Endothelial cell of umbilical vein (primary cell): ENCODE data around the gene TBC1D10A. TPM values are rescaled to one million over a fixed set of nuclear protein-coding genes. Genes with fewer than 3 reads are reported as not detected.

ENCODE experiments used
- BruUV-seq: library from RNA; stranded (reverse); fragments of 400-500 nt; replicated peaks from 2 replicates; lab custom pipeline; 2021; lab: Mats Ljungman, UMichigan
- CTCF ChIA-PET: fragments of 300-600, 350-600 bp; sonication (Branson Sonifier 250); formaldehyde crosslinking; loops from one replicate; lab custom pipeline; 2021; ENCODE audit warnings: antibody characterized with exemption, inconsistent platforms; lab: Charles Lee
- POLR2A ChIA-PET: fragments of 300-600, 350-600 bp; sonication (Branson Sonifier 250); formaldehyde crosslinking; loops from one replicate; lab custom pipeline; 2021; ENCODE audit warnings: antibody characterized with exemption, inconsistent platforms; lab: Charles Lee
- DNase-seq: peaks from one replicate; pipeline ENCODE4 v3.0.0-alpha.2; 2011; ENCODE audit warnings: low read depth, low spot score
- FAIRE-seq: peaks from 2 replicates; lab custom pipeline; 2011; peaks lifted over from hg19 to GRCh38; lab: Jason Lieb, UNC
- H2AFZ ChIP-seq: 2 replicates; pipeline ENCODE4 v1.6.0; 2012; ENCODE audit warnings: low read depth, low read length, control low read depth, inconsistent platforms
- H3K27ac ChIP-seq: 2 replicates; pipeline ENCODE4 v1.5.1; 2011; ENCODE audit warnings: low read depth, mild to moderate bottlenecking, control low read depth, low read length, moderate library complexity; ENCODE audit not compliant: insufficient read depth
- H3K27me3 ChIP-seq, 2 experiments: 2 replicates each; pipeline versions ENCODE4 v1.6.0 to v1.6.1; 2011; ENCODE audit warnings: low read length in 2 of 2, mixed read lengths in 1 of 2; ENCODE audit not compliant: control insufficient read depth in 2 of 2, insufficient read depth in 2 of 2
- H3K36me3 ChIP-seq, 2 experiments: 2 replicates in 1 of 2; 3 replicates in 1 of 2; pipeline ENCODE4 v1.5.1; 2011; ENCODE audit warnings: low read length in 2 of 2, mild to moderate bottlenecking in 1 of 2, moderate library complexity in 1 of 2; ENCODE audit not compliant: control insufficient read depth in 2 of 2, insufficient read depth in 2 of 2; ENCODE audit errors: extremely low read depth in 1 of 2
- H3K4me1 ChIP-seq: 3 replicates; pipeline ENCODE4 v1.5.1; 2011; ENCODE audit warnings: mild to moderate bottlenecking, low read length; ENCODE audit not compliant: control insufficient read depth, insufficient read depth; ENCODE audit errors: extremely low read depth
- H3K4me2 ChIP-seq: 2 replicates; pipeline ENCODE4 v1.6.1; 2011; ENCODE audit warnings: low read length, control low read depth, mixed read lengths; ENCODE audit not compliant: insufficient read depth
- H3K4me3 ChIP-seq, 3 experiments: fragments of 200-600 bp in 1 of 3; sonication (generic), shearing (Covaris generic) in 1 of 3; replicated peaks in 1 of 3; 2 replicates each; pipeline ENCODE4 v1.5.1; 2011 to 2016; ENCODE audit warnings: control low read depth in 3 of 3, low read length in 3 of 3, mild to moderate bottlenecking in 2 of 3, inconsistent platforms in 1 of 3, low read depth in 1 of 3, moderate library complexity in 1 of 3; ENCODE audit not compliant: insufficient read depth in 1 of 3
- H3K79me2 ChIP-seq: 2 replicates; pipeline ENCODE4 v1.6.0; 2012; ENCODE audit warnings: low read length, inconsistent platforms; ENCODE audit not compliant: control insufficient read depth, insufficient read depth
- H3K9ac ChIP-seq: replicated peaks from 2 replicates; pipeline ENCODE3; 2011; ENCODE audit warnings: low read length, control low read depth; ENCODE audit not compliant: insufficient read depth; ENCODE audit errors: extremely low read depth
- H3K9me1 ChIP-seq: replicated peaks from 3 replicates; pipeline ENCODE4 v1.6.0; 2011; ENCODE audit warnings: mild to moderate bottlenecking, low read length; ENCODE audit not compliant: control insufficient read depth, insufficient read depth; ENCODE audit errors: extremely low read depth
- H3K9me3 ChIP-seq: replicated peaks from 2 replicates; pipeline ENCODE4 v1.5.1; 2012; ENCODE audit warnings: low read length, inconsistent platforms; ENCODE audit not compliant: control insufficient read depth, insufficient read depth
- H4K20me1 ChIP-seq: replicated peaks from 2 replicates; pipeline ENCODE3; 2011; ENCODE audit warnings: mild to moderate bottlenecking, low read length; ENCODE audit not compliant: control insufficient read depth, insufficient read depth; ENCODE audit errors: extremely low read depth
- EZH2 ChIP-seq: IDR thresholded peaks from 2 replicates; pipeline ENCODE4 v1.6.1; 2012; ENCODE audit warnings: borderline replicate concordance, low read depth, mild to moderate bottlenecking, moderate library complexity, low read length, inconsistent platforms; ENCODE audit not compliant: severe bottlenecking
- FOS ChIP-seq: IDR thresholded peaks from 2 replicates; pipeline ENCODE4 v1.6.1; 2011; ENCODE audit warnings: mild to moderate bottlenecking, low read length, moderate library complexity, borderline replicate concordance; ENCODE audit not compliant: insufficient read depth
- GATA2 ChIP-seq: IDR thresholded peaks from 2 replicates; pipeline ENCODE4 v1.7.0; 2011; ENCODE audit warnings: low read depth, mild to moderate bottlenecking, moderate library complexity, mixed read lengths, low read length; ENCODE audit not compliant: insufficient read length, insufficient read depth
- JUN ChIP-seq: IDR thresholded peaks from 2 replicates; pipeline ENCODE4 v1.6.1; 2011; ENCODE audit warnings: borderline replicate concordance, low read depth; ENCODE audit not compliant: insufficient read length, insufficient read depth
- MYC ChIP-seq: IDR thresholded peaks from one replicate; pipeline ENCODE4 v1.6.1; 2011; ENCODE audit warnings: mild to moderate bottlenecking, low read depth, low read length
- POLR2A ChIP-seq: IDR thresholded peaks from 2 replicates; pipeline ENCODE4 v1.6.1; 2012; ENCODE audit warnings: low read depth, mild to moderate bottlenecking, control low read depth, low read length
- POLR2AphosphoS5 ChIP-seq: IDR thresholded peaks from 2 replicates; pipeline ENCODE4 v1.6.1; 2012; ENCODE audit warnings: low read depth, mild to moderate bottlenecking, control low read depth, low read length, moderate library complexity; ENCODE audit not compliant: insufficient read depth
- dilution Hi-C: fragments of 300-500 bp; cut with MboI; formaldehyde crosslinking; loops from one replicate; pipeline ENCODE4 v1.15.0; 2019; ENCODE audit warnings: low sequenced_read_pairs; ENCODE audit not compliant: extremely low pct_ligation_motif_present
- intact Hi-C: fragments of 100-400 bp; cut with micrococcal nuclease; formaldehyde crosslinking; loops from one replicate; pipeline ENCODE4 v1.10.0; 2022
- polyA plus RNA-seq, 4 experiments: library from polyadenylated mRNA; depleted of rRNA in 3 of 4; stranded (reverse) in 3 of 4; unstranded in 1 of 4; fragments of >200 nt; gene quantifications; 2 replicates each; pipeline versions ENCODE4 v1.2.1 to v1.2.3, GENCODE V29; 2011 to 2012; ENCODE audit warnings: missing spikeins in 1 of 4
- total RNA-seq: library from RNA; stranded (reverse); gene quantifications from 2 replicates; pipeline ENCODE4 v1.2.3, GENCODE V29; 2021
- TF ChIP-seq, protein P1 (sequence below): IDR thresholded peaks from 2 replicates; pipeline ENCODE4 v1.6.1; 2011; ENCODE audit not compliant: insufficient read depth, insufficient read length
- TF ChIP-seq, protein P2 (sequence below), 2 donors: IDR thresholded peaks; 1 replicate in 1 of 2; 2 replicates in 1 of 2; pipeline ENCODE4 v1.5.1; 2011; ENCODE audit warnings: low read length in 2 of 2, mild to moderate bottlenecking in 2 of 2, moderate library complexity in 2 of 2, control low read depth in 1 of 2, inconsistent platforms in 1 of 2, low read depth in 1 of 2; ENCODE audit not compliant: insufficient read depth in 1 of 2; ENCODE audit errors: extremely low read depth in 1 of 2

Gene TBC1D10A
- total and polyA plus RNA-seq, 2 donors (not counting 3 experiments of a cell fraction or from before 2014, with no cell fraction given): 10.0 to 11.9 TPM

DNA sequence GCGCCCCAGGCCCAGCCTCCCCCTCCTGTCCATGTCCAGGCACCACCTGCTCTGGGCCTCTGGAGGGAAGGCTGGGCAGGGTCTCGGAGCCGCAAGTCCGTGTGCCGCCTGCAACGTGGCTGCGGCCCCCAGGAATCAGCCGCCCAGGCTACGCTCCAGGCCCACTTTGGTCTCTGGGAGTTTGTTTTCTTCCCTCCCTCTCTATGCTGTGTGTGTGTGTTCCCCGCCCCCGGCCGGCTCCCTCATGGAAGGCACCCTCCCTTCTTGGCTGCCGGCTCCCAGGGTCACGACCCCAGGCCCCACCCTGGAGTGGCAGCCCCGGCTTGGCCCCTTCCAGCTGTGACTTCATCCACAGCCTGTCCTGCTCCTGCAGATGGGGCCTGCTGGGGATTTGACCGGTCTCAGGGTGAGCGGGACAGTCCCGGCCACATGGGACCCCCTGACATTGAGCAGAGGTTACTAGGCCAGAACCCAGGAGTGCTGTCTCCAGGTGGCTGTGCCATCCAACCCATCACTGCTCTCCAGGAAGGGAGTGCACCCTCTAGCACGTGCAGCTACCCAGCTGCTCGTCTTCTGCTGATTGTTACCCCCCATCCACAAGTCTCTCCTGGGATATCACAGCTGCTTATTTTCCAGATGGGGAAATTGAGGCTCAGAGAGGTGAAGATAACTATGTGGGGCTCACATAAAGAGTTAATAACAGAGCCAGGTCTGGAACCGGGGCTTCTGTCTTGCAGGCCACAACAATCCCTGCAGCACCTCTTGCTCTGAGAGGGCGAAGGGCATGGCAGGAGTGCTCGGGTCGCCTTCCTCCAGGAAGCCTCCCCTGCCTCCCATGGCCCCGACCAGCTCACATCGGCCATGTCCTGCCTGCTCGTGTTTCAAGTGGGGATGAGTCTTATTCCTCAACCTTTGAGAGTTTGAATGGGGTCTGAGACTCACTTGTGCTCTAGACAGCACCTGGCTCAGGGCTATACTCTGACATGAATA, 77.4 kb downstream of the TBC1D10A start:
- Histone ChIP-seq H4K20me1 (no peaks in the 10 kb centered on the region), H3K79me2 (no peaks in the 10 kb centered on the region), H3K27ac (no peak overlapping the region), H3K9me3 (no peaks in the 10 kb centered on the region), H3K4me3 (no peak overlapping the region), H3K4me2 (no peak overlapping the region), H3K36me3 (no peaks in the 10 kb centered on the region), H3K9me1 (no peaks in the 10 kb centered on the region), H3K27me3 (peaks cover 22 to 25% of the 10 kb centered on the region in 2 experiments), H3K4me1 (peaks cover 11% of the 10 kb centered on the region), H3K9ac (no peak overlapping the region), H2AFZ (no peak overlapping the region)
- FAIRE-seq (no peak), DNase-seq (no peak)
- POLR2A ChIA-PET: no interaction called here
- TF ChIP-seq EZH2: no peak
- TF ChIP-seq JUN: no peak
- TF ChIP-seq, protein P1, sequence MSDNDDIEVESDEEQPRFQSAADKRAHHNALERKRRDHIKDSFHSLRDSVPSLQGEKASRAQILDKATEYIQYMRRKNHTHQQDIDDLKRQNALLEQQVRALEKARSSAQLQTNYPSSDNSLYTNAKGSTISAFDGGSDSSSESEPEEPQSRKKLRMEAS: no peak
- no peak for TF ChIP-seq GATA2
- no peak for TF ChIP-seq POLR2AphosphoS5
- no peak for TF ChIP-seq FOS
- TF ChIP-seq, protein P2, sequence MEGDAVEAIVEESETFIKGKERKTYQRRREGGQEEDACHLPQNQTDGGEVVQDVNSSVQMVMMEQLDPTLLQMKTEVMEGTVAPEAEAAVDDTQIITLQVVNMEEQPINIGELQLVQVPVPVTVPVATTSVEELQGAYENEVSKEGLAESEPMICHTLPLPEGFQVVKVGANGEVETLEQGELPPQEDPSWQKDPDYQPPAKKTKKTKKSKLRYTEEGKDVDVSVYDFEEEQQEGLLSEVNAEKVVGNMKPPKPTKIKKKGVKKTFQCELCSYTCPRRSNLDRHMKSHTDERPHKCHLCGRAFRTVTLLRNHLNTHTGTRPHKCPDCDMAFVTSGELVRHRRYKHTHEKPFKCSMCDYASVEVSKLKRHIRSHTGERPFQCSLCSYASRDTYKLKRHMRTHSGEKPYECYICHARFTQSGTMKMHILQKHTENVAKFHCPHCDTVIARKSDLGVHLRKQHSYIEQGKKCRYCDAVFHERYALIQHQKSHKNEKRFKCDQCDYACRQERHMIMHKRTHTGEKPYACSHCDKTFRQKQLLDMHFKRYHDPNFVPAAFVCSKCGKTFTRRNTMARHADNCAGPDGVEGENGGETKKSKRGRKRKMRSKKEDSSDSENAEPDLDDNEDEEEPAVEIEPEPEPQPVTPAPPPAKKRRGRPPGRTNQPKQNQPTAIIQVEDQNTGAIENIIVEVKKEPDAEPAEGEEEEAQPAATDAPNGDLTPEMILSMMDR (IDR thresholded peaks at IDR 0.05; ENCODE audit: extremely low read depth in 1 of 2, insufficient read depth in 1 of 2, low read depth in 1 of 2, low read length in 2 of 2): no peak
- TF ChIP-seq POLR2A: no peak
- TF ChIP-seq MYC: no peak
- no TSS peak for BruUV-seq
- dilution Hi-C loops: no loop called here
- intact Hi-C loops: no loop called here
- CTCF ChIA-PET: interaction anchor here (0.8 to 2.7 kb wide), 2 partner anchors 141 to 142 kb away, joined by 4 to 16 read pairs; no protein-coding TSS in a partner anchor
